ENCODE measurements around the gene TMEM95.

DNA sequence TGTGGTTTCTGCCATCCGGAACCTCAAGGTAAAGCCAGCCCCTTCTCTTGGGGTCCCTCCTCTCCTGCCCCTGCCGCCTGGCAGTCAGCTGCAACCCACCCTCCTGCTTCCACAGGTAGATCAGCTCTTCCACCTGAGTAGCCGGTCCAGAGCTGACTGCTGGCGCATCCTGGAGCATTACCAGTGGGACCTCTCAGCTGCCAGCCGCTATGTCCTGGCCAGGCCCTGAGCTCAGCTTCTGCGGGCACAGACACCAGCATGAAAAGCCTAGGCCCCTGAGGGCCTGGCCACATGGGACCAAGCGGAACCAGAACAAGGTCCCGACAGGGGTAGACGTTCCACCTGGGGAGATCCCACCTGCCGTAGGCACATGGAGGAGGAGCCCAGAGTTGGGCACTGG, 33.9 kb downstream of the TMEM95 start:
- no peak for TF ChIP-seq POLR2A (IDR thresholded peaks at IDR 0.05)
- TF ChIP-seq CTCF (IDR thresholded peaks at IDR 0.05 in 8 of 11, conservative IDR thresholded peaks at IDR 0.05 in 3 of 11): no peak

All from spleen (tissue), 7 donors.